Esophagus mucosa (tissue), 1 donor: ENCODE data around the gene ADORA3. TPM values are rescaled to one million over a fixed set of nuclear protein-coding genes. Genes with fewer than 3 reads are reported as not detected.

Source experiments
- total RNA-seq: library from RNA; stranded (reverse); gene quantifications from one replicate; pipeline ENCODE4 v1.2.4, GENCODE V29; 2023
- donor health status: DM: yes; HTN: yes; CAD: no.

Gene ADORA3
- total RNA-seq, 1 donor from 2014 or later, result 0.64 TPM

Other genes with a start within 250 kb of the ADORA3 start
- not detected for gene CHIA, start 212.8 kb downstream of the ADORA3 start, total RNA-seq
- gene OVGP1, start 75.9 kb downstream of the ADORA3 start, total RNA-seq, result 0.32 TPM
- 29.7 TPM for gene WDR77, start 54.4 kb downstream of the ADORA3 start, total RNA-seq
- 273 TPM for gene ATP5PB, start 54.2 kb downstream of the ADORA3 start, total RNA-seq
- gene C1orf162, start 29.6 kb downstream of the ADORA3 start, total RNA-seq, result 1.6 TPM
- gene TMIGD3, start within 50 bp of the ADORA3 start, total RNA-seq, result not detected
- gene RAP1A, start 116.2 kb upstream of the ADORA3 start, total RNA-seq, result 36.0 TPM
- 2.7 TPM for gene INKA2, start 235.8 kb upstream of the ADORA3 start, total RNA-seq